ENCODE data around the gene SMTNL2.

GRCh38 chr17:4537451-4538235, 46.7 kb upstream of the SMTNL2 start:
- no peak for TF ChIP-seq NELFE (IDR thresholded peaks at IDR 0.05; ENCODE audit: insufficient read depth, insufficient read length)
- no peak for TF ChIP-seq CBFB (CRISPR knock-in tag; IDR thresholded peaks at IDR 0.05)
- TF ChIP-seq TCF7L2 (IDR thresholded peaks at IDR 0.05; ENCODE audit: low read depth, low read length) = no peak
- no peak for TF ChIP-seq EP300 (IDR thresholded peaks at IDR 0.05; ENCODE audit: low read length)
- no peak for TF ChIP-seq ZBTB33 (CRISPR knock-in tag; IDR thresholded peaks at IDR 0.05)
- no peak for TF ChIP-seq JUN (IDR thresholded peaks at IDR 0.05; ENCODE audit: borderline replicate concordance, low read depth, low read length)
- TF ChIP-seq JUN (CRISPR knock-in tag; IDR thresholded peaks at IDR 0.05; ENCODE audit: borderline replicate concordance) = no peak
- no peak for TF ChIP-seq ZNF766 (CRISPR knock-in tag; conservative IDR thresholded peaks at IDR 0.05)
- no peak for TF ChIP-seq NRF1 (conservative IDR thresholded peaks at IDR 0.05 in 1 of 2, IDR thresholded peaks at IDR 0.05 in 1 of 2)
- TF ChIP-seq NR2F6 (CRISPR knock-in tag; IDR thresholded peaks at IDR 0.05) = no peak
- no peak for TF ChIP-seq PHF21A (IDR thresholded peaks at IDR 0.05; ENCODE audit: borderline replicate concordance, low read depth)
- TF ChIP-seq RBM14 (IDR thresholded peaks at IDR 0.05; ENCODE audit: borderline replicate concordance, insufficient read depth, low read depth, low read length) = no peak
- no peak for TF ChIP-seq NONO (IDR thresholded peaks at IDR 0.05; ENCODE audit: low read depth in 2 of 2, low read length in 1 of 2)
- no peak for TF ChIP-seq USF2 (CRISPR knock-in tag; IDR thresholded peaks at IDR 0.05)
- TF ChIP-seq CTCF (IDR thresholded peaks at IDR 0.05 in 2 of 3, conservative IDR thresholded peaks at IDR 0.05 in 1 of 3; ENCODE audit: insufficient read depth in 2 of 3, low read depth in 1 of 3, low read length in 3 of 3) = no peak
